Measurements from ENCODE around the gene APOL6. TPM values are rescaled to one million over a fixed set of nuclear protein-coding genes. Genes with fewer than 3 reads are reported as not detected.
A peak's percentile ranks its signal among the peaks of the same experiment; 100 is the strongest.

The APOL6 gene
- total and polyA plus RNA-seq, 10 of the 15 experiments (the other 5 are each of a cell fraction or from before 2014, with no cell fraction given), result 4.3 to 22.9 (median 9.3) TPM

GRCh38 chr22:35628732-35629131 is 19.5 kb upstream of the APOL6 start:
- no peak for FAIRE-seq
- Histone ChIP-seq H3K36me3 (ENCODE audit: control insufficient read depth in 2 of 2, insufficient read depth in 2 of 2, low read length in 1 of 2) (no peaks in the 10 kb centered on the region), H3K27ac (ENCODE audit: control insufficient read depth, insufficient read depth) (no peak overlapping the region), H3K27me3 (replicated peaks in 1 of 2; ENCODE audit: control insufficient read depth in 2 of 2, insufficient read depth in 2 of 2, low read length in 1 of 2) (no peaks in the 10 kb centered on the region), H3K4me1 (ENCODE audit: control insufficient read depth, insufficient read depth, low read length) (peaks cover 17% of the 10 kb centered on the region), H3K9me3 (replicated peaks; ENCODE audit: control insufficient read depth, insufficient read depth, low read length) (peaks cover 1% of the 10 kb centered on the region; the same call in 1 of the 3 replicates), H3K4me2 (ENCODE audit: control insufficient read depth, insufficient read depth) (no peak overlapping the region), H3K4me3 (no peak overlapping the region), H4K20me1 (ENCODE audit: control insufficient read depth, insufficient read depth) (no peaks in the 10 kb centered on the region), H2AFZ (ENCODE audit: control insufficient read depth, low read depth, low read length) (no peak overlapping the region), H3K9ac (ENCODE audit: control insufficient read depth, insufficient read depth, low read length) (no peak overlapping the region), H3K79me2 (ENCODE audit: control insufficient read depth, insufficient read depth, low read length) (no peaks in the 10 kb centered on the region)
- intact Hi-C loops (cut with micrococcal nuclease; ENCODE audit: unreplicated experiment), result loop anchor here (5.0 kb wide), 1 partner anchor 209 kb away; no protein-coding TSS in a partner anchor
- SMC1A ChIA-PET (ENCODE audit: uncharacterized antibody, unreplicated experiment), result interaction anchor here (1.3 to 1.7 kb wide), 2 partner anchors 17 to 534 kb away, joined by 3 to 6 read pairs; no protein-coding TSS in a partner anchor
- 53% methylated on average over 3 of the region's 3 CpGs for WGBS (ENCODE audit: insufficient coverage, insufficient replicate concordance, low lambda C conversion rate, missing lambda C conversion rate)
- DNase-seq (ENCODE audit: low read depth, low spot score), result no peak
- POLR2A ChIA-PET, result interaction anchor here (0.6 kb wide), 1 partner anchor 277 kb away, joined by 3 read pairs; no protein-coding TSS in a partner anchor
- CTCF ChIA-PET, result interaction anchor here (0.7 to 2.8 kb wide), 3 partner anchors 18 to 549 kb away, joined by 3 to 22 read pairs (median 4); partner anchors contain the start of gene APOL6
- TF ChIP-seq MTA3 (IDR thresholded peaks at IDR 0.05; ENCODE audit: borderline replicate concordance, low read length) (no peak), SREBF1 (IDR thresholded peaks at IDR 0.05; ENCODE audit: low read length) (no peak), SREBF2 (IDR thresholded peaks at IDR 0.05; ENCODE audit: low read length) (no peak)
- no peak for ATAC-seq
- in situ Hi-C loops (cut with MboI), result no loop called here
- no TSS peak for BruUV-seq (replicated peaks)
- RAD21 ChIA-PET (ENCODE audit: unreplicated experiment), result interaction anchor here (0.6 to 5.7 kb wide), 3 partner anchors 20 to 496 kb away, joined by 3 to 30 read pairs (median 4); partner anchors contain the start of gene APOL6

DNA sequence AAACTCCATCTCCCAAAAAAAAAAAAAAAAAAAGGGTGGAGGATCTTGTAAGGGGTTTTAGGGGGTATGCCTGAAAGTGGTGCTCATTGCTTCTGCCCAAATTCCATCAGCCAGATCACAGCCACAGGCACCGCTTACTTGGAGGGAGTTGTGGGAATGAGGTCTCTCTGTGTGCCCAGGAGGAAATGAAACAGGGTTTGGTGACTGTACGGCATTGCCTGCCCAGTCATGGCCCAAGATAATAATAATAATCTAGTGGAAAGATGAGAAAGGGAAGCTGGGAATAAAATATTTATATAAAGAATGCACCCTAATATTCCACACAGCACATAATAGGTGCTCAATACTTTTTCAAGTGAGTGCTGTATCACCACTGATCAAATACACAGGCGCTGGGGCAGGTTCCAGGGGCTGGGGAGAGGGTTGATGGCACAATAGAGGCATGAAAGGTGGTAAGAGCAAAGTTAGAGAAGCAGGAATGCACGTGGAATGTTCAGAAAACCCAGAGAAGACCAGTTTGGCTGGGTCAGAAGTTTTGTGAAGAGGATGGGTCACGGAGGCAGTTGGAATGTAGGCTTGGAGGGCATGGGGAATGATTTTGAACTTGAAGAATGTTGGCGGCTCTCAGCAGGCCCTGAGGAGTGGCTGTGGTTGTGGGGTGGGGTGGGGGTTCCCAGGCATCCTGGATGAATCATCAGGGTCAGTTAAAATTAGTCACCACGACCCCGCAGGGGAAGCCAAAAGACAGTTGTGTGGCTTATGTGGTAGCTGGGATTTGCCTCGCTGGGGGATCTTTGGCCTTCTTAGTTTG is 18.6 kb upstream of the APOL6 start:
- peaks cover 1% of the 10 kb centered on the region; the same call in 1 of the 3 replicates for H3K9me3 ChIP-seq (replicated peaks; ENCODE audit: control insufficient read depth, insufficient read depth, low read length)
- H3K27ac ChIP-seq (ENCODE audit: control insufficient read depth, insufficient read depth), result peak overlapping the region; percentile 64
- H3K4me2 ChIP-seq (ENCODE audit: control insufficient read depth, insufficient read depth), result peak overlapping the region; percentile 14
- ChIA-PET POLR2A (interaction anchor here (0.7 kb wide), 1 partner anchor 19 kb away, joined by 3 read pairs; the partner anchor contains the start of gene APOL6), SMC1A (ENCODE audit: uncharacterized antibody, unreplicated experiment) (interaction anchor here (1.0 to 2.8 kb wide), 4 partner anchors 291 to 534 kb away, joined by 3 to 8 read pairs (median 4); no protein-coding TSS in a partner anchor), CTCF (interaction anchor here (0.5 to 3.7 kb wide), 8 partner anchors 18 to 548 kb away, joined by 3 to 26 read pairs (median 3); partner anchors contain the start of gene APOL6), RAD21 (ENCODE audit: unreplicated experiment) (interaction anchor here (0.7 to 5.7 kb wide), 6 partner anchors 16 to 290 kb away, joined by 3 to 30 read pairs (median 4); partner anchors contain the start of gene APOL6)
- no peaks in the 10 kb centered on the region for H4K20me1 ChIP-seq (ENCODE audit: control insufficient read depth, insufficient read depth)
- no peak overlapping the region; the same call in 1 of the 2 replicates for H2AFZ ChIP-seq (ENCODE audit: control insufficient read depth, low read depth, low read length)
- no TSS peak for BruUV-seq (replicated peaks)
- H3K4me3 ChIP-seq, result 0 out of 2 replicates have a peak overlapping the region, but pooled peaks have one; percentile 30
- intact Hi-C loops (cut with micrococcal nuclease; ENCODE audit: unreplicated experiment) (loop anchor here (5.0 kb wide), 2 partner anchors 113 to 208 kb away; no protein-coding TSS in a partner anchor), in situ Hi-C loops (cut with MboI) (no loop called here)
- peak; percentile 61 for DNase-seq (ENCODE audit: low read depth, low spot score)
- H3K9ac ChIP-seq (ENCODE audit: control insufficient read depth, insufficient read depth, low read length), result no peak overlapping the region; the same call in 1 of the 2 replicates
- 6% methylated on average over 9 of the region's 9 CpGs for WGBS (ENCODE audit: insufficient coverage, insufficient replicate concordance, low lambda C conversion rate, missing lambda C conversion rate)
- H3K79me2 ChIP-seq (ENCODE audit: control insufficient read depth, insufficient read depth, low read length), result no peaks in the 10 kb centered on the region
- H3K36me3 ChIP-seq (ENCODE audit: control insufficient read depth in 2 of 2, insufficient read depth in 2 of 2, low read length in 1 of 2), result no peaks in the 10 kb centered on the region
- peak; percentile 49 for FAIRE-seq
- peak; percentile 53 for ATAC-seq
- no peaks in the 10 kb centered on the region for H3K27me3 ChIP-seq (replicated peaks in 1 of 2; ENCODE audit: control insufficient read depth in 2 of 2, insufficient read depth in 2 of 2, low read length in 1 of 2)
- H3K4me1 ChIP-seq (ENCODE audit: control insufficient read depth, insufficient read depth, low read length), result peaks cover 17% of the 10 kb centered on the region
- TF ChIP-seq ZBED1 (IDR thresholded peaks at IDR 0.05; ENCODE audit: borderline replicate concordance) (no peak; the same call in 1 of the 2 replicates), ATF7 (IDR thresholded peaks at IDR 0.05; ENCODE audit: low read depth) (peak; percentile 51; the same call in 1 of the 2 replicates), FOXM1 (IDR thresholded peaks at IDR 0.05; ENCODE audit: low read depth, low read length) (peak; percentile 91), RELB (IDR thresholded peaks at IDR 0.05; ENCODE audit: low read depth) (peak; percentile 85), TCF3 (IDR thresholded peaks at IDR 0.05; ENCODE audit: borderline replicate concordance, insufficient read depth, low read depth, low read length) (0 out of 2 replicates have a peak, but pooled peaks have one; percentile 38), IRF5 (IDR thresholded peaks at IDR 0.05; ENCODE audit: borderline replicate concordance) (peak; percentile 59; the same call in 1 of the 2 replicates)
